Activated CD8-positive, alpha-beta T cell treated with anti-CD3 and anti-CD28 coated beads, Interleukin-2, amount 10 ng/mL, durations not matched to agents 7 days and 5 days (primary cell): ENCODE measurements around the gene LILRB5. TPM values are rescaled to one million over a fixed set of nuclear protein-coding genes. Genes with fewer than 3 reads are reported as not detected.

Source experiments
- microRNA-seq: library from miRNA; unstranded; fragments of <30 nt; microRNA quantifications from one replicate; pipeline ENCODE4 v1.2.0, GENCODE V29; 2022
- total RNA-seq, 2 experiments: library from RNA; stranded (reverse); gene quantifications; one replicate each; pipeline ENCODE4 v1.2.3, GENCODE V29; 2021

LILRB5 gene
- total RNA-seq, 2 experiments from 2014 or later = not detected

Small RNA genes within 50 kb of the gene (microRNA-seq; reads per million reads assigned to microRNA genes)
- gene MIR4752 = not detected

Other genes starting within 250 kb of the LILRB5 start
- not detected for gene VSTM1, start 193.4 kb downstream of the LILRB5 start, total RNA-seq
- gene TARM1, start 175.9 kb downstream of the LILRB5 start, total RNA-seq = not detected
- under 1 TPM; 0.34 to 0.42 TPM for gene OSCAR, start 156.5 kb downstream of the LILRB5 start, total RNA-seq
- 100 to 1,000 TPM; 138 to 152 TPM for gene NDUFA3, start 154.4 kb downstream of the LILRB5 start, total RNA-seq
- gene TFPT, start 141.6 kb downstream of the LILRB5 start, total RNA-seq = 10 to 100 TPM; 50.9 to 51.4 TPM
- 10 to 100 TPM; 77.5 to 82.8 TPM for gene PRPF31, start 141.5 kb downstream of the LILRB5 start, total RNA-seq
- 10 to 100 TPM; 55.1 to 58.4 TPM for gene CNOT3, start 119.5 kb downstream of the LILRB5 start, total RNA-seq
- 1 to 10 TPM; 6.6 to 7.5 TPM for gene LENG1, start 97.6 kb downstream of the LILRB5 start, total RNA-seq
- under 1 TPM; 0.55 to 0.76 TPM for gene TMC4, start 84.1 kb downstream of the LILRB5 start, total RNA-seq
- 10 to 100 TPM; 56.9 to 58.8 TPM for gene MBOAT7, start 67.7 kb downstream of the LILRB5 start, total RNA-seq
- gene TSEN34, start 66.0 kb downstream of the LILRB5 start, total RNA-seq = 10 to 100 TPM; 11.2 to 11.9 TPM
- 1,000 to 10,000 TPM; 1,244 to 1,253 TPM for gene RPS9, start 56.4 kb downstream of the LILRB5 start, total RNA-seq
- gene LILRB3, start 34.3 kb downstream of the LILRB5 start, total RNA-seq = 1 to 10 TPM; 1.1 to 1.5 TPM
- gene LILRA6, start 14.5 kb downstream of the LILRB5 start, total RNA-seq = under 1 TPM in 1 of 2 experiments, not detected in 1; 0.18 TPM
- gene LILRB2, start 23.8 kb upstream of the LILRB5 start, total RNA-seq = not detected
- not detected for gene LILRA5, start 55.9 kb upstream of the LILRB5 start, total RNA-seq
- not detected for gene LILRA4, start 81.9 kb upstream of the LILRB5 start, total RNA-seq
- 10 to 100 TPM; 92.8 to 97.6 TPM for gene LAIR1, start 107.7 kb upstream of the LILRB5 start, total RNA-seq
- 1 to 10 TPM in 1 of 2 experiments, under 1 TPM in 1; 0.99 to 1.3 TPM for gene TTYH1, start 158.2 kb upstream of the LILRB5 start, total RNA-seq
- gene LENG8, start 191.9 kb upstream of the LILRB5 start, total RNA-seq = 100 to 1,000 TPM; 171 to 181 TPM
- gene LENG9, start 206.5 kb upstream of the LILRB5 start, total RNA-seq = 1 to 10 TPM; 5.3 to 5.6 TPM
- gene CDC42EP5, start 216.0 kb upstream of the LILRB5 start, total RNA-seq = not detected
- 1 to 10 TPM; 1.4 to 1.6 TPM for gene LAIR2, start 245.6 kb upstream of the LILRB5 start, total RNA-seq